COR-L47 (cell line): ENCODE data around the gene NKAIN4.

Experiments
- DNase-seq: peaks from one replicate; lab custom pipeline; 2025; lab: John Stamatoyannopoulos, UW

Gene NKAIN4

DNA sequence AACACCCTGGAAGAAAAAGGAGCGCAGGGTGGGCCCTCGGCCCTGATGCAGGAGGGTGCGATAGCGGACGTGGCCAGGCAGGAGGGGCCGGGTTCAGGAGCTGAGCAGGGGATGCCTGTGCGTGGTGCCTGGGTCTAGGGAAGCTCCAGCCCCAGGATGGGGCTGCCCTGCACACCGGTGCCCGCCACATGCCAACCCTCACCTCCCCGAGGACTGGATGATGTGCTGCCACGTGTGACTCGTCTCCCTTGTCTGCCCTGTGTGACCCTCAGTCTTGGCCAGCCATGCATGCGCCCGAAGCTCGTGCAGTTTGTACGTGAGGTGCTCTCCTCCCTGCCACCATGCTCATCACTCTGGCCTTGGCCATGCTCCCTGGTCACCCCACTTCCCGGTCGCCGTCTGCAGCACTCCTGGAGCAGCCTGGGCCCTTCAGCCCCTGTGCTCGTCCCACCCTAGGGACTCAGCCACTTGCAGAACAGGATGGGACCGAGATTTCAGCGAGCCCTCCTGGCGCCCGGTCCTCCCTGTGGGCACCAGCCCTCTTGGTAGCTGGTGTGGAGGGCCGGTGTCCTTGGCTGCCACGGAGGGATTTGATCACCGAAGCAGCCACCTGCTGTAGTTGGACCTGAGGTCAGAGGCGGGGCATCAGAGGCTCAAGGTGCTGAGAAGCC is 34.5 kb upstream of the NKAIN4 start:
- DNase-seq, result no peak

DNA sequence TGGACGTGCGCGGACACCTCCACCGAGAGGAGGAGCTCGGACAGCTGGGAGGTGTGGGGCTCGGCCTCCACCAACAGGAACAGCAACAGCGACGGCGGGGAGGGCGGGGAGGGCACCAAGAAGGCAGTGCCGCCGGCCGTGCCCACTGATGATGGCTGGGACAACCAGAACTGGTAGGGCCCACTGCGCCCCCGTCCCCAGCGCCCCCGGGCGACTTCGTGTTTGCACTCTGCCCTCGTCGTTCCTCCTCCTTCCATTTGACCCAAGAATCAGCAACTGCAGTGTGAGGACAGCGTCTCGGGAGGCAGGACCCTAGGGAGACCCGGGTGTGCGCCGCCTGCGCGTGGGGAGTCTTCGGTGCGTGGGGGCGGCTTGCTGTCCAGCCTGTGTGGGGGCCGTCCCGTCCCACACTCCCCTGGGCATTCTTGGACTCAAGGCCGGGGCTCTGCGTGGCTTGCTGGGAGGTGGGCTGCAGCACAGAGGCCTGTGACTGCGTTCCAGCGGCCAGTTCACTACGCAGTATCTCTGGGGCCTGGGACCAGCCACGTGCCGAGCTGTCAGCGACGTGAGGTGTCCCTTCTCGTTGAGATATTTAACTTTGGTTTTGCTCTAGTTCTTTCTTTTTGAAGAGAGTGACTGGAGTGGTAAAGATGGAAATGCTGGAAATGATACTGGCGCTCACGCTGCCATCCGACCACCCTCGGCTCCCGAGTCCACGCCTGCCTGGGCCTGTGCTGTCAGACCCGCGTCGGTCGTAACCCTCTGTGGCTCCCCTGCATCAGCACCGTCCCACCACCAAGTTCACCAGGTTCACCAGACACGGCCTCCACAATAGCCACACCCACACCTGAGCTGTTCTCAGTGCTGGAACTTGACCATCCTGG is 33.7 kb upstream of the NKAIN4 start:
- no peak for DNase-seq

DNA sequence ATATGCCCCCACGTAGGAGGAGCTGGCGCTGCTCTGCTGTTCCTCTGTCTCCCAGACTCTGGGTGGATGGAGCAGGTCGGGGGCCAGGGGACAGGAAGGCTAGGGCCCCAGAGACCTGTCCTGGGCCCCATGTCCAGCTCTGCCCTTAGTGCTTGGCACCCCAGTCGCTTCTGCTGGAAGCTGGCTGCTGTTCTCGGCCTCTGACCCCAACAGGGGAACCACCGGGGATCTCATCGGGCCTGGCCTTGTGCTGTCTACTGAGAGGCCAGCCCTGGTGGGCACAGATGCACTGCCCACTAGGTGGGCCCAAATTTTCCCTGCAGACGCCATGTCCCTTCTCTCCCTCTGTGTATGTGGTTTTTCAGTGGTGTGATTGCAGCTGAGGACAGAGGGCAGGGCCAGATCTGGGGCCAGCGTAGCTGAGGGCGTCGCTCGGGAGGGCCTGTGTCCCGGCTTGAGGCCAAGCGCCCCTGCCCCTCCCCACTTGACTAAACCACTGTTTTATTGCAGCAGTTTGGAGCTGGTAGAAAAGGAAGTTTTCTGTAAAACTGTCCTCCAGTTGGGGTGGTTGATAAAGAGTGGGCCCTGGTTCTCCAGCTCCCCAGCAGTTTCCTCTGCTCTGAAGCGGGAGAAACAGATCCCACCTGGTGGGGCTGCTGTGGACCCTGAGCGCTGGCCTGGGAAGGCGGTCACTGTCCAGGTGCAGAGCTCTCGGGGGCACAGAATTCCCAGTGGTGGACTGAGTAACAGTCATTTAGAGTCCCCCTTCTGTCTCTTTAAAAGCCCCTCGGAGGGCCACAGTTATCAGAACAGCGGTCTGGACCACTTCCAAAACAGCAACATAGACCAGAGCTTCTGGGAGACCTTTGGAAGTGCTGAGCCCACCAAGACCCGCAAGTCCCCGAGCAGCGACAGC is 32.8 kb upstream of the NKAIN4 start:
- no peak for DNase-seq

DNA sequence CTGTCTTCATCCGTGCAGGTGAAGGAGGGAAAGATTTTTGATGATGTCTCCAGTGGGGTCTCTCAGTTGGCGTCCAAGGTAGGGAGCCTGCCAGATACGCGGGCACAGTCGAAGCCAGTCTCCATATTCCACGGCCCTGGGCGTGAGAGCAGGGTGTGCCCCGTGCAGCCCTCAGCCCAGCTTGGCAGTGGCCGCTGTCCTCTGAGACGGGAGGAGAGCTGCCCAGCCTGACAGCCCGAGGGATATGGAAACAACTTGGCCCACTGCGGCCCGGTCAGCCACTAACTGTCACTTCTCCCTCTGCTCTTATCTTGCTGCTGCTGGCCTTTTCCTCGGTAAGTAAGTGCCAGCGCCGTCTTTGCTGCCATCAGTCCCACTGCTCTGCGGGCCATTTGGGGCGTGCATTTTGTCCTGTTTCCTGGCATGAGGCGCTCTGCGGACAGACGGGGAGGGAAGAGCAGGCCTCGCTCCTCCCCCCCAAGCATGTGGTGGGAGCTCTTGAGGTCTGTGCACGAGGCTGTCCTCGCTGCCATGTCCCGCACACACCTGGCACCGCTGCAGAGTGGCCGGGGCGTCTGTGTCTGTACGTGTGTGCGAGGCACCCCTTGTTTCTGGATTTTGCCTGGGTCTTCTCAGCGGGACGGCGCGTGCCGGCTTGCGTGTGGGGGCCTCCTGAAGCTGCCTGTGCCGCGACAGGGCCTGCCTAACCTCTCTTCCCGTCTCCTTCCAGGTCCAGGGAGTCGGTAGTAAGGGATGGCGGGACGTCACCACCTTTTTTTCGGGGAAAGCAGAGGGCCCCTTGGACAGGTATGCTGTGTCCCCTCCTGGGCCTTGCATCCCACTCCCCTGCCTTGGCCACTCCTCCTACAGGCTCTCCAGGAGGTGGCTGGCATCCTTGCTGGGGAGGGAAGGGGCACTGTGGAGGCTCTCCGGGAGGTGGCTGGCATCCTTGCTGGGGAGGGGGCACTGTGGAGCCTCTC is 31.7 kb upstream of the NKAIN4 start:
- DNase-seq, result no peak

DNA sequence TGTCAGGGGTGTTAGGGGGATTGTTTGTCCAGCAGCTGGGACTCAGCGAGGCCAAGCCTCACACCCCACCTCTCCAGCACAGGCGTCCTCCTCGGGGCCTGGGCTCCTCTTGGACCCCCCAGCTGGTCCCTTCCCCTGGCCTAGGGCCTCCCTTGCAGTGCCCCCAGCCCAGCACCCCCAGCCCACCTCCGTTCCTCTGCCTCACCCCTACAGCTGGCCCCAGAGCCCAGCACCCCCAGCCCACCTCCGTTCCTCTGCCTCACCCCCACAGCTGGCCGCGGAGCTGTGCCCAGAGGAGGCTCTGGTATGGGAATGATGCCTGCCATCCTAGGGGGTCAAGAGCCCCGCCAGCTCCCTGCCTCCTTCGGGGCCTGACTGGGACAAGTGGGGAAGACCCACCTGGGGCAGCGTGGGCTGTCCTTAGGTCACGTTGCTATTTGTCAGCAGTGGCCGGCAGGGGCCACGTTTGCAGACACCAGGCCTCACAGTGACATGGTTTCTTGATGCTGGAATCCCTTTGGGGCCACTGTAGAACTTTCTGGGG is 30.8 kb upstream of the NKAIN4 start:
- DNase-seq, result no peak

DNA sequence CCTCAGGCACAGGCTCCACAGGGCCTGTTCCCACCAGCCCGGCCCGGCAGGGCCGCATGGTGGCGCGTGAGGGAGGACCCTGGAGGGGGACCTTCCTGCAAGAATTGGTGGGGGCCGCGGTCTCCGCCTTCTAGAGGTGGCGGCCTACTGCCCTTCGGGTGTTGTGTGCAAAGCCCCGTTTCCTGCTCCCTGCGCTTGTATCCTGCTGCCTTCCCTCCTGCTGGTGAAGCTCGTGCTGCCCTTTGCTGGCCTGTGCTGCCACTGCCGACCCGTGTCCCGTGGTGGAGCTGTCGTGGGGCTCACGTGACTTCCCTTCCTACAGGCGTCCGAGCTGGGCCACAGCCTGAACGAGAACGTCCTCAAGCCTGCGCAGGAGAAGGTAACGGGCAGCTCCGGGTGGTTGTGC is 30.3 kb upstream of the NKAIN4 start:
- no peak for DNase-seq

DNA sequence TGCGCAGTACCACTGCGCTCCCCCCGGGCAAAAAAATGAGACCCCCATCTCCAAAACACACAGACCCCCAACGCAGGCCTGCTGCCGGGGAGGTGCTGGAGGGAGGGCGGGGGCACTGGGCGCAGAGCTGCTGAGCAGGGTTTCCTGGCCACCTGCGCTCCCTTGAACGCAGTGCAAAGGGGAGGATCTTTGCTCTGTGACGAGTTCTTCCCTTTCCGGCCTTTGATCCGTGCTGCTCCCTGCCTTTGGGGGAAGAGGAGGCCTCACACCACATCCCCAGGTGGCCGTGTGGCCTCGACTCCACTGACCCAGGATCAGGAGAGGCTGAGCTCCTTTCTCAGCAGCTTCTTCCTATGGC is 29.8 kb upstream of the NKAIN4 start:
- no peak for DNase-seq

DNA sequence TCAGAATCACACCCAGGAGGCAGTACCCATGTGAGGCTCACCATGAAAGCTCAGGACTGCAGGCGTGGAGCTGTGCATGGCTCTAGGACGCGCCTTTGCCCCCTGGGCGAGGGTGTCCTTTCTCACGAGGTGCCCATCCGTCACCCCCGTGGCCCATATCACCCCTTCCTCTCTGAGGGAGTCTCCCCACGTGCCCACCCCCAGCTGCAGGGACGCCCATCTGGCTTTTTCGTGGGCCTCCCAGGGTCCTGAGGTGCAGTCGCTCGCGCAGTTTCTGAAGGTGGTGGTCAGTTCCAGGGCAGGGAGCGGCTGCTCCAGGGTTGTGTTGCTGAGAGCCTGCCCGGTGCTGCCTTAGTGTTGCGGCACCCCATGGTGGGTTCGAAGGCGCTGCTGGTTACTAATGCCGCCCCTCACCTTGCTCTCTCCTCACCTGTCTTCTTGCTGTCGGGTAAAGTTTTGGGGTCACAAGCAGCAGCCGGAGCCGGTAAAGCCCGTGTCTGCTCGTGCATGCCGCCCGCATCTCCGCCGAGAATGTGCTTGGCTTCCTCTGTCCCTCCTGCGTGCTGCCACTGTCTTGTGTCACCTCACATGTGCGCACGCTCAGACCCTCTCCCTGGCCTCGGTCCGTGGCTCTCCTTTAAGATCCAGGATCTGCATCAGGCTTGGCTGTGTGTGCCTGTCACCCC is 29.3 kb upstream of the NKAIN4 start:
- no peak for DNase-seq

DNA sequence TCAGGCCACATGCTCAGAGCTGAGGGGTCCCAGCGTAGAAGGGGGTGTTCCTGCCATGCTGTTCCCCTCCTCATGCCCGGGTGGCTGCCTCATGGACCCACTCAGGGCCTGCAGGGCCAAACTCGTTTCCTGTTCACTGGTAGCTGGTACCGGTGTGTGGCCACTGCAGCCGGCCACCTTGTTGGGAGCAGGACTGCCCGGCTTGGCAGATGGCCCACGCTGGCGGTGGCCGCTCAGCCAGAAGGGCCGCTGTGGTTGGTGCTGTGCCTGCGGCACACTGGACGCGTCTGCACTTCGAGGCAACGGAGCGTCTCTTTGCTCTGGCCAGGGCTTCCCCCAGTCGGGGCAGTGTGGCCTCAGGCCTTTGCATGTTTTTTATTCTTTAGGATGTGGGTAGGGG is 28.7 kb upstream of the NKAIN4 start:
- no peak for DNase-seq

DNA sequence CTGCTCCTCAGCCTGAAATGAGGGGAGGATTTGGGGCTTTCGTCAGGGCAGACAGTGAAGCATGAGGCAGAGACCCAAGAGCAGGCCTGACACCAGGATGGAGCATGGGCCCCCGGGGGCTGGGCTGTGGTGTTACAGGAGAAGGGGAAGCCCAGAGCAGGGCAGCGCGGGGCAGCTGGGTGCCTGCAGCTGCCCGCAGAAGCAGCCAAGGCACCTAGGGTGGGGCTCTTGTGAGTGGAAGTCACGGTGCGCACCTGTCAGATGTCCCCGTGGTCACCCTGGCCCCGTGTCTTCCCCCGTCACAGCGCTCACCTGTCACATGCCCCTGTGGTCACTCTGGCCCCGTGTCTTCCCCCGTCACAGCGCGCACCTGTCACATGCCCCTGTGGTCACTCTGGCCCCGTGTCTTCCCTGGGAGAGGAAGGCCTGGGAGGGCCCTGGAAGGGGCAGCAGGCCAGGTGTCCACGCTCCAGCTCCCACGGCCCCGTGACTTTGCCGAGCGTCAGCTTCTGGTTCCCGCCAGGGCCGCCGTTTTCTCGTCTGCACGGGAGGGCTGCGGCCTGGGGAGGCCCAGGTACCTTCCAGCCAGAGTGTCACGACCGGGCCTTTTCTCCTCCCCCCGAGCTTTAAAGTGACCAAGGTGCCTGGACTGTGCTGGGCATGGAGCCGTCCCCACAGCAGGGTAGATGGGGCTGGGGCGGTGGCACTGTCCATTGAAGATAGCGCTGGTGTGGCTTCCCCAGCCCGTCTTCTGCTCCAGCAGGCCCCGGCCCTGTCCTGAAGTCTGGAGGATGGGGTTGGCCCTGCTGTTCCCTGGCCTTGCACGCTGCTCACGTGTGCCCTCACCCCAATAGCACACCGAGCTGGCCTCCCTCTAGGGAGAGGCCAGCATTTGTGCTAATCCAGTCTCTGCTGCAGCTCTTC is 27.7 kb upstream of the NKAIN4 start:
- DNase-seq, result no peak

DNA sequence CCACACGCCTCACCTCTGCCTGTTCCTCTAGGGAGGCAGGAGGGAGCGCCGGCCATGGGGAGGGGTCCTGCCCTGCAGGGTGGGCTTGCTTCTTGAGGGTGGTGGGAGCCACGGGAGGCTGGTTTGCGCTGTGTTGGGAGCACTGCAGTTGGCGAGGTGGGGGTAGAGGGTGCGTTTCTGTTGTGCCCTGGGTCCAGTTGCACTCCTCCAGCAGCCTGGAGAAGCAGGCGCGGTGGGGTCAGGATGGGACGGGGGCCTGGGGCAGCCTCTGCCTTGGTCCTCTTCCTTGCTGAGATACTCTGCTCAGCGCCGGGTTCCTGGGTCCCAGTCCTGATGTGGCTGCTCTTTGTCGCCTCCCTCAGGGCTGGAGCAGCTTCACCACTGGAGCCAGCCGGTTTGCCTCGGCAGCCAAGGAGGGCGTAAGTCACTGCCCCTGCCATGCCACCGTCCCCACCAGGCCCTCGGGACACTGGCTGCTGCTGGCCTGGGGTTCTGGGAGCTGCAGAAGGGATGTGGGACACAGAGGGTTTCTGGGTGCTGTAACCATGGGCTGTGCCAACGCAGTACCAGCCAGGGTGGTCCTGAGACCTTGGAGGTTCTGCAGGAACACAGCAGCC is 26.8 kb upstream of the NKAIN4 start:
- DNase-seq, result no peak

DNA sequence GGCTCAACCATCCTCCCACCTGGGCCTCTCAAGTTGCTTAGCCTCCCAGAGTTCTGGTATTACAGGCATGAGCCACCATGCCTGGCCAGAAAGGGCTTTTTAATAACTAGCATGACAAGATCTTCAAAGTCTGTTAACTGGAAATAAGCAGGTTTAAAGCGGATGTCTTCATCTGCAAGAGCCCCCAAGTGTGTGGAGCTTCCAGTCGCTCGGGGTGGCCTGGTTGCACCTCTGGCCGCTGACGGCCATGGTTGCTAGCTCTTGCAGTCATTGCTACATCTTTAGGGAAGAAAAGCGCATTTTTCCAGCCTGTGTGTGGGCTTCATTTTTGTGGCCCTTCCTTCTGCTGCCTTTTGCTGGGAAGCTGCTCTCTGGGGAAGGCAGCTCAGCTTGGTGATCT is 26.1 kb upstream of the NKAIN4 start:
- no peak for DNase-seq

DNA sequence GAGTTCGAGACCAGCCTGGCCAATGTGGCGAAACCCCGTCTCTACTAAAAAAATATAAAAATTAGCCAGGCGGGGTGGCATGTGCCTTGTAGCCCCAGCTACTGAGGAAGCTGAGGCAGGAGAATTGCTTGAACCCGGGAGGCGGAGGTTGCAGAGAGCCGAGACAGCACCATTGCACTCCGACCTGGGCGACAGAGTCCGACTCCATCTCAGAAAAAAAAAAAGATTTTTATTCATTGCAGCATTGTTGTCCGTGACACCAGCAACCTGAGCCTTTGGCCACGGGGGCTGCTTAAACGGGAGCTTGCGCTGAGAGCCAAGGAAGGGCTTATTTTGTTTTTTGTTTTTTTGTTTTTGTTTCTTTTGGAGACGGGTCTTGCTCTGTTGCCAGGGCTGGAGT is 25.7 kb upstream of the NKAIN4 start:
- no peak for DNase-seq

DNA sequence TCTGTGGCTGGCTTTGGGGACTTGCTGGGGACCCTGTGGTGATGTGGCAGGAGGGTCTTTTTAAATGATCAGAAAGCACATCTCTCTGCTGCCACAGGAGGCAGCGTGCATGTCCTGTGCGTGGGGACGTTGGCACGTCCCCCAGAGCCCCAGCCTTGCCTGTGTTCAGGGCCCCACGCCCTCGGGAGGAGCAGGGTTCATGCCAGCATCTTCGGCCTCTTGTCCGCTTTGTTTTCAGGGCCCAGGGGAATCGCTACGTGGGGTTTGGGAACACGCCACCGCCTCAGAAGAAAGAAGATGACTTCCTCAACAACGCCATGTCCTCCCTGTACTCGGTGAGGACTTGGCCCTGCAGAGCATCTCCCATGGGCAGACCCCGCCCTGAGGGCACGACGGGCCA is 24.4 kb upstream of the NKAIN4 start:
- DNase-seq, result no peak

DNA sequence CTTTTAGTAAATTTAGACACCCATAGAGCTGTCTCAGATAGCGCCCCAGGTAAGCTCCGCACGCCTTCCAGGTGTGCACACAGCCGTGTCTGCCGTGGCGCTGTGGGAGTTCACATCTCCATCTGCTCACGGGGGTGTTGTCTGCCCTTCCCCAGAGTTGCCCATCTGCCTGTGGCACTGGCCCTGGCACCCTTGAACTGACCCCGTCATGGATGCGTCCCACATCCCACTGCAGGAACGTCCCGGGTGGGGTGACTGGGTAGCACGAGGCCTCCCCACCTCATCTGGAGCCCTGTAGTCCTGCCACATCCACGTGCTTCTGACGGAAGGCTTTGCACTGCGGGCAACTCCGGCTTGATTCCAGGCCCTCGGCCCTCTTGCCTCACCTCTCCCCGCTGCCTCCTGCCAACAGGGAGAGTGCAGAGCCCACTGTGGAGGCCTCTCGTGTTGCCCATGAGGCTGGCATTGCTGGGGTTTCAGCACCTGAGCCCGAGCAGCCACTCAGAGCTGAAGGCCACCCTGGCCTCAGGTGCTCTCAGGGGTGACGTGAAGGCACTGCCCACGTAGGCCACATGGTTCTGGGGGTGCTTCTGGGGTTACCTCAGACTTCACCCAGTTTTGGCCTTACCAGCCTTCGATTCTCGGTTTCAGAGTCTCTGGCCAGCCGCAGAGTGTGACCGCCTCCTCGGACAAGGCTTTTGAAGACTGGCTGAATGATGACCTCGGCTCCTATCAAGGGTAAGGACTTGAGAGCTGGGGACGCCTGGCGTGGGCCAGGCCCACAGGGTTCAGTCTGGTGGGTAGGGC is 23.4 kb upstream of the NKAIN4 start:
- DNase-seq, result no peak

DNA sequence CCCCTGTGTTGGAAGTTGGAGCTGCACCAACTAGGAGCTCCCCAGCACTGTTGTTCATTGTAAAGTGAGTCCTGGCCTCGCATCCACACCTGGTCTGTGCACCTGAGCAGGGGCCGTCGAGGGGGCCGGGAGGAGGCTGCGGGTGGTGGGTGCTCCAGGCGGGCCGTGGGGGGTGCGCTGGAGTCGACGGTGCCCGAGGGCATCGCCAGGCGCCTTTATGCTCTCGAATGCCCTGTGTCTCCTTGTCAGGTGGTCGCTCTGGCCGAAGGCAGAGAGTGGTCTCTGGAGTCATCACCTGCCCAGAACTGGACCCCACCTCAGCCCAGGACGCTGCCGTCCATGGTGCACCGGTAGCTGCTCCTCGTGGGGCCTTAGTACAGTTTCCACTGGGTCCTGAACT is 22.7 kb upstream of the NKAIN4 start:
- DNase-seq, result no peak

DNA sequence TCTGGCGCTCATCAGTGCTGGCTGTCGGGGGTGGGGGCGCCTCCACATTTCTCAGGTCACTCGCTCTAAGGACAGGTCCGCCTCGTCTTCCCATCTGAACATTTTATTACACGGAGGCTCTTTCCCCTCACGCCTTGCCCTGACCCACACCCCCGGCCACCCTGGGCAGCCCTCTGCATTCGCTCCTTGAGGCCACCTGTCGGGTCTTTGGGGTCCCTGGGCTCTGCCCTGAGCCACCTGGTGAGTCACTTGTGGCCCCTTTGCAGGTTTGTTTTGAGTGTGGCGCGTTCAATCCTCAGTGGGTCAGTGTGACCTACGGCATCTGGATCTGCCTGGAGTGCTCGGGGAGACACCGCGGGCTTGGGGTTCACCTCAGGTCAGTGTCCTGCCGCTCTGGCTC is 21.6 kb upstream of the NKAIN4 start:
- no peak for DNase-seq
